ENCODE data around the gene CACNA2D3. TPM values are rescaled to one million over a fixed set of nuclear protein-coding genes. Genes with fewer than 3 reads are reported as not detected.

Gene CACNA2D3
- total RNA-seq, 4 donors from 2014 or later, result 0.83 to 5.0 (median 2.5) TPM

- Histone ChIP-seq H3K4me3 (no peak overlapping the region), H3K36me3 (no peaks in the 10 kb centered on the region), H3K27me3 (no peaks in the 10 kb centered on the region), H3K4me1 (no peaks in the 10 kb centered on the region), H3K27ac (no peak overlapping the region), H3K9me3 (no peaks in the 10 kb centered on the region)
- DNase-seq, result no peak
- TF ChIP-seq CTCF (IDR thresholded peaks at IDR 0.05) (no peak), POLR2A (IDR thresholded peaks at IDR 0.05) (no peak)
- intact Hi-C loops (cut with DNase I; ENCODE audit: low total_unique reads), result no loop called here
These were observed 362.0 kb downstream of the CACNA2D3 start for GRCh38 chr3:54484334-54484733.

- intact Hi-C loops (cut with DNase I; ENCODE audit: low total_unique reads), result no loop called here
- Histone ChIP-seq H3K36me3 (no peaks in the 10 kb centered on the region), H3K9me3 (no peaks in the 10 kb centered on the region), H3K27me3 (no peaks in the 10 kb centered on the region), H3K4me3 (no peak overlapping the region), H3K4me1 (no peaks in the 10 kb centered on the region), H3K27ac (no peak overlapping the region)
- no peak for DNase-seq
- TF ChIP-seq CTCF (IDR thresholded peaks at IDR 0.05) (no peak), POLR2A (IDR thresholded peaks at IDR 0.05) (no peak)
These were observed 364.0 kb downstream of the CACNA2D3 start for GRCh38 chr3:54486317-54486716.

GRCh38 chr3:54488297-54488696 is 365.9 kb downstream of the CACNA2D3 start:
- Histone ChIP-seq H3K36me3 (no peaks in the 10 kb centered on the region), H3K4me3 (no peak overlapping the region), H3K9me3 (no peaks in the 10 kb centered on the region), H3K4me1 (no peaks in the 10 kb centered on the region), H3K27ac (no peak overlapping the region), H3K27me3 (no peaks in the 10 kb centered on the region)
- intact Hi-C loops (cut with DNase I; ENCODE audit: low total_unique reads), result no loop called here
- no peak for TF ChIP-seq CTCF (IDR thresholded peaks at IDR 0.05)
- TF ChIP-seq POLR2A (IDR thresholded peaks at IDR 0.05), result no peak
- DNase-seq, result no peak

GRCh38 chr3:54494209-54494608 is 371.9 kb downstream of the CACNA2D3 start:
- H3K27ac ChIP-seq, result no peak overlapping the region
- H3K9me3 ChIP-seq, result no peaks in the 10 kb centered on the region
- TF ChIP-seq POLR2A (IDR thresholded peaks at IDR 0.05) (no peak), CTCF (IDR thresholded peaks at IDR 0.05) (no peak)
- no peaks in the 10 kb centered on the region for H3K27me3 ChIP-seq
- no peak for DNase-seq
- H3K4me3 ChIP-seq, result no peak overlapping the region
- no peaks in the 10 kb centered on the region for H3K4me1 ChIP-seq
- intact Hi-C loops (cut with DNase I; ENCODE audit: low total_unique reads), result no loop called here
- H3K36me3 ChIP-seq, result no peaks in the 10 kb centered on the region

GRCh38 chr3:54506603-54507002 is 384.3 kb downstream of the CACNA2D3 start:
- TF ChIP-seq POLR2A (IDR thresholded peaks at IDR 0.05) (no peak), CTCF (IDR thresholded peaks at IDR 0.05) (no peak)
- H3K9me3 ChIP-seq, result no peaks in the 10 kb centered on the region
- no peaks in the 10 kb centered on the region for H3K27me3 ChIP-seq
- intact Hi-C loops (cut with DNase I; ENCODE audit: low total_unique reads), result no loop called here
- no peaks in the 10 kb centered on the region for H3K4me1 ChIP-seq
- no peak overlapping the region for H3K4me3 ChIP-seq
- no peaks in the 10 kb centered on the region for H3K36me3 ChIP-seq
- H3K27ac ChIP-seq, result no peak overlapping the region
- DNase-seq, result no peak

All from uterus (tissue), 4 donors.